CD4-positive, alpha-beta memory T cell (primary cell): ENCODE data around the gene CMC1. TPM values are rescaled to one million over a fixed set of nuclear protein-coding genes. Genes with fewer than 3 reads are reported as not detected.
A peak's percentile ranks its signal among the peaks of the same experiment; 100 is the strongest.

Experiments
- CTCF ChIA-PET: fragments of 350-600 bp; sonication (Branson Sonifier 250); formaldehyde crosslinking; loops from one replicate; lab custom pipeline; 2021; ENCODE audit warnings: inconsistent platforms; ENCODE audit not compliant: partially characterized antibody; lab: Charles Lee
- POLR2A ChIA-PET: fragments of 350-600 bp; sonication (Branson Sonifier 250); formaldehyde crosslinking; loops from one replicate; lab custom pipeline; 2021; ENCODE audit not compliant: partially characterized antibody; lab: Charles Lee
- DNase-seq, 5 donors: peaks; one replicate each; pipeline versions ENCODE4 v3.0.0 to v3.0.0-alpha.2; 2020 to 2022; ENCODE audit warnings: mixed read lengths in 1 of 5
- H3K27ac ChIP-seq: one replicate; pipeline ENCODE4 v1.7.0; 2013; ENCODE audit warnings: low read depth, low read length
- H3K27me3 ChIP-seq: 2 replicates; pipeline ENCODE4 v1.7.0; 2013; ENCODE audit warnings: mild to moderate bottlenecking, low read length, moderate library complexity; ENCODE audit not compliant: insufficient read depth
- H3K36me3 ChIP-seq: 2 replicates; pipeline ENCODE4 v1.7.0; 2013; ENCODE audit warnings: mild to moderate bottlenecking, low read length, moderate library complexity; ENCODE audit not compliant: insufficient read depth
- H3K4me1 ChIP-seq: 2 replicates; pipeline ENCODE4 v1.7.0; 2013; ENCODE audit warnings: mild to moderate bottlenecking, low read length, moderate library complexity; ENCODE audit not compliant: insufficient read depth
- H3K4me3 ChIP-seq, 2 donors: one replicate each; pipeline ENCODE4 v1.7.0; 2013; ENCODE audit warnings: low read length in 2 of 2, mild to moderate bottlenecking in 1 of 2
- H3K9me3 ChIP-seq, 2 donors: one replicate each; pipeline ENCODE4 v1.7.0; 2013; ENCODE audit warnings: low read length in 2 of 2, control low read depth in 1 of 2; ENCODE audit not compliant: control insufficient read depth in 1 of 2
- H3K27ac Mint-ChIP-seq, 7 donors: one replicate each; pipeline ENCODE4 v1.8.0; 2020 to 2021; ENCODE audit warnings: mixed read lengths in 7 of 7, mild to moderate bottlenecking in 6 of 7, inconsistent platforms in 3 of 7, moderate library complexity in 3 of 7
- H3K27me3 Mint-ChIP-seq, 2 donors: one replicate each; pipeline ENCODE4 v1.8.0; 2020 to 2021; ENCODE audit warnings: mixed read lengths in 2 of 2
- H3K36me3 Mint-ChIP-seq, 2 donors: one replicate each; pipeline ENCODE4 v1.8.0; 2020 to 2021; ENCODE audit warnings: mixed read lengths in 2 of 2, inconsistent platforms in 1 of 2, mild to moderate bottlenecking in 1 of 2
- H3K4me1 Mint-ChIP-seq, 4 donors: one replicate each; pipeline ENCODE4 v1.8.0; 2020 to 2021; ENCODE audit warnings: mixed read lengths in 4 of 4, mild to moderate bottlenecking in 1 of 4
- H3K4me3 Mint-ChIP-seq, 8 donors: one replicate each; pipeline ENCODE4 v1.8.0; 2020 to 2021; ENCODE audit warnings: mixed read lengths in 8 of 8, mild to moderate bottlenecking in 7 of 8, moderate library complexity in 6 of 8, inconsistent platforms in 3 of 8
- H3K9me3 Mint-ChIP-seq, 8 donors: one replicate each; pipeline ENCODE4 v1.8.0; 2020 to 2021; ENCODE audit warnings: mixed read lengths in 8 of 8, mild to moderate bottlenecking in 5 of 8, inconsistent platforms in 3 of 8, moderate library complexity in 1 of 8
- intact Hi-C: fragments of 100-400 bp; cut with micrococcal nuclease; formaldehyde crosslinking; loops from one replicate; pipeline ENCODE4 v1.15.1; 2023
- polyA plus RNA-seq, 2 donors: library from polyadenylated mRNA; unstranded; fragments of 300-500 nt; fragmentation: Illumina TruSeq; gene quantifications; one replicate each; pipeline ENCODE4 v1.2.3, GENCODE V29; 2021
- total RNA-seq, 2 experiments: library from RNA; stranded (reverse); gene quantifications; one replicate each; pipeline ENCODE4 v1.2.3, GENCODE V29; 2021

CMC1 gene
- total and polyA plus RNA-seq, 4 experiments from 2014 or later = 15.9 to 49.8 (median 30.9) TPM

GRCh38 chr3:28328188-28329151 lies 87.1 kb downstream of the CMC1 start:
- peak overlapping the region in 2 of 7 donors; percentile 42 to 55 for H3K27ac Mint-ChIP-seq

DNA sequence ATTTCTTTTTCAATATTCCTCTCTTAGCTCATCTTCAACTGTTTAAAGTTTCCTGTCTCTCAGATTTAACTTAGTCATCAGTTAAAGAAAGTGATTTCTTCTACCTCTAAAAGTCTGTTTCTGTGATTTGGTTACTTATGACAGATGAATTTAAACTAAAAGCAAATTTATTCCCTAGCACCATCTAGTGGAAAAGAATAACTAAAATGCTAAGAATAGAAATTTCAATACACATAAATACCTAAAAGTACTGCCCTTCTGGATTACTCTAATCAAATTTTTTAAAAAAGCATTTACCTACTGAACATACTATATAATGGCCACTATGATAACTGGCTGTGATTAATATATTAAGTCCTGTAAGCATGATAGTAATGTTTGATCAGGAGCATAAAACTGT lies 93.1 kb downstream of the CMC1 start:
- Histone ChIP-seq H3K27ac (no peak overlapping the region), H3K4me1 (no peaks in the 10 kb centered on the region), H3K36me3 (no peaks in the 10 kb centered on the region), H3K4me3 (no peak overlapping the region), H3K27me3 (no peaks in the 10 kb centered on the region), H3K9me3 (no peaks in the 10 kb centered on the region)
- Mint-ChIP-seq H3K9me3 (no peaks in the 10 kb centered on the region), H3K4me3 (no peak overlapping the region), H3K36me3 (peaks cover 4 to 28% of the 10 kb centered on the region in 2 donors), H3K27me3 (no peaks in the 10 kb centered on the region), H3K4me1 (peaks cover 5 to 14% (median 5%) of the 10 kb centered on the region in 4 donors), H3K27ac (peak overlapping the region in 2 of 7 donors; percentile 29 to 40)
- ChIA-PET CTCF (interaction anchor here (0.8 to 20.1 kb wide), 5 partner anchors 10 to 623 kb away, joined by 3 to 328 read pairs (median 5); partner anchors contain the start of genes AZI2, EOMES and ZCWPW2), POLR2A (interaction anchor here (2.2 kb wide), 1 partner anchor 14 kb away, joined by 12 read pairs; the partner anchor contains the start of genes AZI2 and ZCWPW2)
- intact Hi-C loops = no loop called here
- no peak for DNase-seq

More at GRCh38 chr3:28328188-28329151, 87.1 kb downstream of the CMC1 start:
- Mint-ChIP-seq H3K27me3 (no peaks in the 10 kb centered on the region), H3K4me3 (no peak overlapping the region), H3K36me3 (peaks cover 11 to 26% of the 10 kb centered on the region in 2 donors), H3K4me1 (peaks cover 12 to 27% (median 19%) of the 10 kb centered on the region in 4 donors), H3K9me3 (no peaks in the 10 kb centered on the region)
- peaks cover 21% of the 10 kb centered on the region for H3K4me1 ChIP-seq
- no peak overlapping the region for H3K27ac ChIP-seq
- DNase-seq = peak in 4 of 5 donors; percentile 51 to 62 (median 53)
- POLR2A ChIA-PET = interaction anchor here (1.4 to 5.6 kb wide), 5 partner anchors 14 to 616 kb away, joined by 4 to 36 read pairs (median 7); partner anchors contain the start of genes AZI2, EOMES and ZCWPW2
- H3K4me3 ChIP-seq = no peak overlapping the region
- H3K36me3 ChIP-seq = no peaks in the 10 kb centered on the region
- CTCF ChIA-PET = interaction anchor here (0.7 to 20.1 kb wide), 17 partner anchors 7 to 647 kb away, joined by 3 to 328 read pairs (median 4); partner anchors contain the start of genes AZI2, EOMES and ZCWPW2
- H3K9me3 ChIP-seq = no peaks in the 10 kb centered on the region
- intact Hi-C loops = loop anchor here (1.0 to 5.0 kb wide), 7 partner anchors 11 to 1194 kb away; partner anchors contain the start of genes AZI2 and ZCWPW2
- H3K27me3 ChIP-seq = no peaks in the 10 kb centered on the region

DNA sequence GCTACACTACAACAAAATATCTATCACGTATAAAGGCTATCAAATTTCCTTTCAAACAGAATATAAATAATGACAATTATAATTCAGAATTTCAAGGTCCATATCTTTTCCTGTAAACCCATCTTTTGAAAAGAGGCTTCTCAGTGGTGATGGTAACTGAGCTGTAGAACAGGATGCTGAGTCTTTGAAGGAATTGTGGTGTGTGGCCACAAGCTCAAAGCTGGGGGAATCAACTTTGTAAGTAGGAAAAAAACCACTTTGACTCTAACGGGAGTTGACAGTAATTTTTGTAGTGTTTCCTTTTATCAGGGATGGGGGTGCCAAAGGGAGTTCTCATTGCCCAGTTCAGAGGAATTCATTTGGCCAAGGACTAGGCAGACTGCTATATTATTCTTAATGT lies 93.8 kb downstream of the CMC1 start:
- Histone ChIP-seq H3K27ac (no peak overlapping the region), H3K4me3 (no peak overlapping the region), H3K36me3 (no peaks in the 10 kb centered on the region), H3K9me3 (no peaks in the 10 kb centered on the region), H3K4me1 (no peaks in the 10 kb centered on the region), H3K27me3 (no peaks in the 10 kb centered on the region)
- no peaks in the 10 kb centered on the region for H3K9me3 Mint-ChIP-seq
- peaks cover 5 to 14% (median 5%) of the 10 kb centered on the region in 4 donors for H3K4me1 Mint-ChIP-seq
- no peak for DNase-seq
- no peak overlapping the region for H3K4me3 Mint-ChIP-seq
- intact Hi-C loops = no loop called here
- H3K27ac Mint-ChIP-seq = peak overlapping the region in 3 of 7 donors; percentile 4 to 71 (median 57)
- no peaks in the 10 kb centered on the region for H3K27me3 Mint-ChIP-seq
- ChIA-PET CTCF (interaction anchor here (0.8 to 20.1 kb wide), 6 partner anchors 9 to 654 kb away, joined by 3 to 328 read pairs (median 6); partner anchors contain the start of gene EOMES), POLR2A (interaction anchor here (1.4 to 2.2 kb wide), 2 partner anchors 14 to 623 kb away, joined by 3 to 12 read pairs; partner anchors contain the start of genes AZI2 and ZCWPW2)
- H3K36me3 Mint-ChIP-seq = peaks cover 4 to 35% of the 10 kb centered on the region in 2 donors

- peaks cover 4 to 24% of the 10 kb centered on the region in 2 donors for H3K36me3 Mint-ChIP-seq
- H3K4me3 Mint-ChIP-seq = no peak overlapping the region
- H3K4me1 Mint-ChIP-seq = peaks cover 7 to 21% (median 12%) of the 10 kb centered on the region in 4 donors
- Histone ChIP-seq H3K4me1 (peaks cover 3% of the 10 kb centered on the region), H3K4me3 (no peak overlapping the region), H3K27me3 (no peaks in the 10 kb centered on the region), H3K36me3 (no peaks in the 10 kb centered on the region), H3K27ac (no peak overlapping the region), H3K9me3 (no peaks in the 10 kb centered on the region)
- intact Hi-C loops = no loop called here
- ChIA-PET POLR2A (interaction anchor here (1.3 kb wide), 1 partner anchor 13 kb away, joined by 4 read pairs; no protein-coding TSS in a partner anchor), CTCF (interaction anchor here (1.4 to 20.1 kb wide), 5 partner anchors 11 to 656 kb away, joined by 4 to 328 read pairs (median 9); partner anchors contain the start of genes AZI2 and ZCWPW2)
- no peaks in the 10 kb centered on the region for H3K9me3 Mint-ChIP-seq
- peak overlapping the region in 1 of 7 donors; percentile 36 for H3K27ac Mint-ChIP-seq
- no peak for DNase-seq
- no peaks in the 10 kb centered on the region for H3K27me3 Mint-ChIP-seq
Measured at GRCh38 chr3:28337230-28337629, 95.8 kb downstream of the CMC1 start.

DNA sequence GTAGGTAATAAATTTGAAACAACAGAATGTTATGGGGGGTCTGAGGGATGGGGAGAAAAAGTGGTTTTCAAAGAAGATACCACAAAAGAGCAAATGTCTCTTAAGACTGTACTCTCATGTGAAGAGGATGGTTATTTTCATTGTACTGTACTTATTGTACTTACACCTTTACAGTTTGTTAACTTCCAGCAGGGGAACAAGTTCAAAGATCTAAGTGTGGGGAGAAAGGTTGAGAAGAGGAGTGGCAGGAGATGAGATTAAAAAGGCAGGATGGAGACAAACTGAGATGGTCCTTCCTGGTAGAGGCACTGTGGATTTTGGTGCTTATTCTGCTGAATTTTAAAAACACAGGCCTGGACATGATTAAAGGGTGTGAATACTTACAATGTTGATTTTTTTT lies 101.7 kb downstream of the CMC1 start:
- Mint-ChIP-seq H3K4me3 (peak overlapping the region in 3 of 8 donors; percentile 2 to 36 (median 18)), H3K9me3 (no peaks in the 10 kb centered on the region), H3K4me1 (peaks cover 40 to 64% (median 50%) of the 10 kb centered on the region in 4 donors), H3K27me3 (no peaks in the 10 kb centered on the region), H3K36me3 (peaks cover 0 to 22% of the 10 kb centered on the region in 2 donors), H3K27ac (peak overlapping the region in 5 of 7 donors; percentile 4 to 74 (median 31))
- POLR2A ChIA-PET = interaction anchor here (1.7 kb wide), 1 partner anchor 15 kb away, joined by 5 read pairs; no protein-coding TSS in a partner anchor
- Histone ChIP-seq H3K4me1 (peaks cover 46% of the 10 kb centered on the region), H3K9me3 (no peaks in the 10 kb centered on the region), H3K36me3 (no peaks in the 10 kb centered on the region), H3K4me3 (no peak overlapping the region), H3K27ac (no peak overlapping the region), H3K27me3 (no peaks in the 10 kb centered on the region)
- intact Hi-C loops = no loop called here
- CTCF ChIA-PET = interaction anchor here (1.0 to 1.8 kb wide), 2 partner anchors 26 to 631 kb away, joined by 3 to 9 read pairs; no protein-coding TSS in a partner anchor
- DNase-seq = no peak

DNA sequence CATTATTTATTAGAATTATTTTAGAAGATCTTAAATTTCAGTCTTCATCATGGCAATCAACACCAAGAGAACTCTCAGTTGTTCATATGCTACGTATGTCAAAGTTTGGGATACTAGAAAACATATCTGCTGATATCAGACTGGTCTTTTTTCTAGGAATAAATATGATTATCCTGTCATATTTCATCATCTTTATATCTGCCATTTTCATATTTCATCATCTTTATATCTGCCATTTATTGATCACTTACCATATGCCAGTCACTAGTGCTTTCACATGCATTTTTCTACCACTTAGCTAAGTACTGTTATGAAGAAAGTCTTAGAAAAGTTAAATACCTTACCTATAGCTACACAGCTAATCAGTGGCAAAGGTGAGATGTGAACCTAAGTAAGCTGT lies 104.3 kb downstream of the CMC1 start:
- Mint-ChIP-seq H3K27ac (peak overlapping the region in 2 of 7 donors; percentile 9 to 13), H3K27me3 (no peaks in the 10 kb centered on the region), H3K36me3 (peaks cover 0 to 23% of the 10 kb centered on the region in 2 donors), H3K4me3 (peak overlapping the region in 3 of 8 donors; percentile 22 to 96 (median 22)), H3K9me3 (no peaks in the 10 kb centered on the region), H3K4me1 (peaks cover 49 to 88% (median 61%) of the 10 kb centered on the region in 4 donors)
- Histone ChIP-seq H3K4me1 (peaks cover 58% of the 10 kb centered on the region), H3K36me3 (no peaks in the 10 kb centered on the region), H3K9me3 (no peaks in the 10 kb centered on the region), H3K27me3 (no peaks in the 10 kb centered on the region), H3K4me3 (no peak overlapping the region), H3K27ac (no peak overlapping the region)
- DNase-seq = no peak
- ChIA-PET CTCF (interaction anchor here (2.5 kb wide), 1 partner anchor 634 kb away, joined by 10 read pairs; no protein-coding TSS in a partner anchor), POLR2A (no interaction called here)
- intact Hi-C loops = loop anchor here (5.0 kb wide), 1 partner anchor 633 kb away; no protein-coding TSS in a partner anchor
